IMR-90 (cell line): ENCODE results near the gene UNKL. TPM values are rescaled to one million over a fixed set of nuclear protein-coding genes. Genes with fewer than 3 reads are reported as not detected.

Experiments
- ATAC-seq: fragments of 200-7000 bp; cut with Tn5 transposase; 2 replicates; pipeline ENCODE4 v1.9.1; 2020; ENCODE audit warnings: low read depth, mild to moderate bottlenecking, moderate library complexity
- BruUV-seq: library from RNA; stranded (reverse); fragments of 400-500 nt; replicated peaks from 2 replicates; lab custom pipeline; 2021; lab: Mats Ljungman, UMichigan
- CTCF ChIA-PET: fragments of 300-600 bp; formaldehyde crosslinking; extraction: SDS; loops from one replicate; lab custom pipeline; 2021; ENCODE audit warnings: antibody characterized with exemption; lab: Yijun Ruan, JAX
- POLR2A ChIA-PET: fragments of 300-600 bp; sonication (Branson Sonifier 250); formaldehyde crosslinking; loops from one replicate; lab custom pipeline; 2022; ENCODE audit warnings: antibody characterized with exemption; ENCODE audit not compliant: unreplicated experiment; lab: Charles Lee
- DNase-seq: peaks from one replicate; pipeline ENCODE4 v3.0.0; 2013
- H2AFZ ChIP-seq: replicated peaks from 2 replicates; pipeline ENCODE3; 2013; ENCODE audit warnings: low read length, mild to moderate bottlenecking; ENCODE audit not compliant: poor library complexity
- H2AK5ac ChIP-seq: 2 replicates; pipeline ENCODE4 v1.6.1; 2013; ENCODE audit warnings: low read depth, low read length, inconsistent platforms
- H2AK9ac ChIP-seq: replicated peaks from 2 replicates; pipeline ENCODE3; 2013; ENCODE audit warnings: mild to moderate bottlenecking, low read depth, low read length, moderate library complexity; ENCODE audit not compliant: poor library complexity
- H2BK120ac ChIP-seq: 2 replicates; pipeline ENCODE4 v1.6.1; 2013; ENCODE audit warnings: low read depth, low read length, inconsistent platforms
- H2BK15ac ChIP-seq: 3 replicates; pipeline ENCODE4 v1.6.1; 2013; ENCODE audit warnings: low read depth, low read length, inconsistent platforms
- H2BK20ac ChIP-seq: 2 replicates; pipeline ENCODE4 v1.6.1; 2013; ENCODE audit warnings: low read depth, mild to moderate bottlenecking, inconsistent platforms, low read length, moderate library complexity
- H2BK5ac ChIP-seq: 2 replicates; pipeline ENCODE4 v1.6.1; 2013; ENCODE audit warnings: mild to moderate bottlenecking, low read depth, low read length, inconsistent platforms; ENCODE audit not compliant: poor library complexity, severe bottlenecking
- H3K14ac ChIP-seq: replicated peaks from 2 replicates; pipeline ENCODE4 v1.6.1; 2013; ENCODE audit warnings: low read depth, low read length, inconsistent platforms
- H3K18ac ChIP-seq: 2 replicates; pipeline ENCODE4 v1.6.1; 2013; ENCODE audit warnings: low read depth, low read length, control low read depth
- H3K23ac ChIP-seq: 2 replicates; pipeline ENCODE4 v1.6.1; 2013; ENCODE audit warnings: low read depth, low read length, inconsistent platforms
- H3K27ac ChIP-seq: 2 replicates; pipeline ENCODE4 v1.5.1; 2013; ENCODE audit warnings: mild to moderate bottlenecking, control low read depth, low read length; ENCODE audit not compliant: insufficient read depth
- H3K27me3 ChIP-seq: 2 replicates; pipeline ENCODE4 v1.6.1; 2013; ENCODE audit warnings: low read length; ENCODE audit not compliant: control insufficient read depth, insufficient read depth
- H3K36me3 ChIP-seq: 2 replicates; pipeline ENCODE4 v1.6.1; 2013; ENCODE audit warnings: low read length, mixed read lengths; ENCODE audit not compliant: control insufficient read depth, insufficient read depth
- H3K4ac ChIP-seq: 2 replicates; pipeline ENCODE4 v1.6.1; 2013; ENCODE audit warnings: low read depth, low read length, inconsistent platforms
- H3K4me1 ChIP-seq: 2 replicates; pipeline ENCODE4 v1.6.1; 2013; ENCODE audit warnings: low read length, mixed read lengths; ENCODE audit not compliant: control insufficient read depth, insufficient read depth
- H3K4me2 ChIP-seq: 2 replicates; pipeline ENCODE4 v1.6.1; 2013; ENCODE audit warnings: low read depth, mild to moderate bottlenecking, control low read depth, low read length, moderate library complexity
- H3K4me3 ChIP-seq: 2 replicates; pipeline ENCODE4 v1.5.1; 2013; ENCODE audit warnings: low read depth, mild to moderate bottlenecking, control low read depth, low read length, moderate library complexity; ENCODE audit not compliant: insufficient read depth
- H3K56ac ChIP-seq: 2 replicates; pipeline ENCODE4 v1.6.1; 2013; ENCODE audit warnings: low read length, inconsistent platforms; ENCODE audit not compliant: insufficient read depth; ENCODE audit errors: extremely low read depth
- H3K79me1 ChIP-seq, 2 experiments: 2 replicates each; pipeline ENCODE4 v1.6.1; 2013; ENCODE audit warnings: low read length in 2 of 2, inconsistent platforms in 1 of 2, low read depth in 1 of 2
- H3K9ac ChIP-seq: 2 replicates; pipeline ENCODE4 v1.6.1; 2013; ENCODE audit warnings: low read depth, low read length, control low read depth
- H3K9me1 ChIP-seq: 2 replicates; pipeline ENCODE4 v1.6.1; 2013; ENCODE audit warnings: low read length, inconsistent platforms; ENCODE audit not compliant: insufficient read depth
- H3K9me3 ChIP-seq: 2 replicates; pipeline ENCODE4 v1.6.1; 2013; ENCODE audit warnings: low read length; ENCODE audit not compliant: control insufficient read depth, insufficient read depth
- H4K20me1 ChIP-seq: 2 replicates; pipeline ENCODE4 v1.6.1; 2013; ENCODE audit warnings: low read length, inconsistent platforms; ENCODE audit not compliant: insufficient read depth
- H4K5ac ChIP-seq: 2 replicates; pipeline ENCODE4 v1.6.1; 2013; ENCODE audit warnings: mild to moderate bottlenecking, low read depth, low read length, control low read depth
- H4K8ac ChIP-seq, 2 experiments: 2 replicates each; pipeline ENCODE4 v1.6.1; 2013; ENCODE audit warnings: low read depth in 2 of 2, low read length in 2 of 2, control low read depth in 1 of 2, inconsistent platforms in 1 of 2
- H4K91ac ChIP-seq: 2 replicates; pipeline ENCODE4 v1.6.1; 2013; ENCODE audit warnings: low read depth, low read length, inconsistent platforms; ENCODE audit not compliant: insufficient read depth
- FOS ChIP-seq: fragments of 150-350 bp; IDR thresholded peaks from 2 replicates; pipeline ENCODE4 v1.6.1; 2016; ENCODE audit warnings: low read depth, low read length
- NFE2L2 ChIP-seq: fragments of 150-350 bp; IDR thresholded peaks from 2 replicates; pipeline ENCODE4 v1.6.1; 2016; ENCODE audit warnings: low read depth, mild to moderate bottlenecking, low read length
- RAD21 ChIP-seq: IDR thresholded peaks from 2 replicates; pipeline ENCODE4 v1.6.1; 2012; ENCODE audit warnings: low read length, improper control_type of control experiment
- RCOR1 ChIP-seq: IDR thresholded peaks from 2 replicates; pipeline ENCODE4 v1.6.1; 2012; ENCODE audit warnings: mild to moderate bottlenecking, low read length, improper control_type of control experiment; ENCODE audit not compliant: insufficient replicate concordance
- RFX5 ChIP-seq: IDR thresholded peaks from 2 replicates; pipeline ENCODE4 v1.8.0; 2012; ENCODE audit warnings: low read depth, mild to moderate bottlenecking, low read length, moderate library complexity
- WGBS, 2 experiments: methylation state at CpG; one replicate each; pipeline versions ENCODE4 v1.1.5 to v1.1.7; 2013; ENCODE audit warnings: missing lambda C conversion rate in 2 of 2; ENCODE audit not compliant: insufficient read length in 1 of 2; ENCODE audit errors: extremely low coverage in 2 of 2; 5-methylcytosine and 5-hydroxymethylcytosine counted together
- dilution Hi-C: fragments of 300-500 bp; cut with HindIII; formaldehyde crosslinking; loops from one replicate; pipeline ENCODE4 v1.14.3; 2018; ENCODE audit warnings: low sequenced_read_pairs; ENCODE audit not compliant: unreplicated experiment
- in situ Hi-C: fragments of 300-500 bp; cut with MboI; formaldehyde crosslinking; loops from 3 replicates; pipeline ENCODE4 v1.14.3; 2019; ENCODE audit warnings: low sequenced_read_pairs, inconsistent platforms, mixed read lengths
- intact Hi-C: fragments of 100-400 bp; cut with micrococcal nuclease; formaldehyde crosslinking; loops from 2 replicates; pipeline ENCODE4 v1.10.0; 2022
- polyA plus RNA-seq, 3 experiments: library from polyadenylated mRNA; depleted of rRNA; stranded (reverse); fragments of >200 nt; gene quantifications; 2 replicates each; pipeline ENCODE4 v1.2.3, GENCODE V29; 2012; ENCODE audit warnings: low replicate concordance in 1 of 3
- total RNA-seq: library from RNA; depleted of rRNA; stranded (reverse); fragments of >200 nt; gene quantifications from 2 replicates; pipeline ENCODE4 v1.2.3, GENCODE V29; 2012
- TF ChIP-seq, protein P1 (sequence below): fragments of 150-350 bp; IDR thresholded peaks from 2 replicates; pipeline ENCODE4 v1.6.1; 2017; ENCODE audit warnings: mild to moderate bottlenecking, antibody characterized with exemption, low read length, low read depth
- TF ChIP-seq, protein P2 (sequence below): fragments of 150-350 bp; IDR thresholded peaks from 2 replicates; pipeline ENCODE4 v1.6.1; 2016; ENCODE audit warnings: low read depth, mild to moderate bottlenecking, low read length, moderate library complexity, borderline replicate concordance

UNKL gene
- total and polyA plus RNA-seq, 2 of the 4 experiments (the other 2 are of a cell fraction), result 4.1 to 13.3 TPM

DNA sequence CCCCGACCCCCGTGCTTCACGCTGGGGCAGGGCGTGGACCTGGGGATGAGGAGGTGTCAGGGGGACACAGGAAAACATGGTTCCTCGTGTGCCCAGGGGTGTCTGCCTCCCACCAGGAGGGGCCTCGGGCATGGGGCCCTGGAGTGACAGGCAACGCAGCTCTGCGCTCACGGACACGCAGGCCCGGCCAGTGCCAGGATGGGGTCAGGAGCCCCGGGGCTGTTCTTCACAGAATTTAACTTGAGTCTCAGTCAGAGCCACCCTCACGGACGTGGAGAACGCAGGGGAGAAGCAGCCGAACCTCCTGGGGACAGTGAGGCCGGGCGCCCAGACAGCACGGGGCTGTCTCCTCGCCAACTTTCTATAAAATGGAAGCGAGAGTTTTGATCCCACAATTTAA is 16.7 kb downstream of the UNKL start:
- no peaks in the 10 kb centered on the region for H3K4me1 ChIP-seq
- H4K91ac ChIP-seq, result no peak overlapping the region
- no peak overlapping the region for H3K4ac ChIP-seq
- no TSS peak for BruUV-seq
- dilution Hi-C loops (no loop called here), intact Hi-C loops (no loop called here), in situ Hi-C loops (no loop called here)
- CTCF ChIA-PET, result no interaction called here
- POLR2A ChIA-PET, result no interaction called here
- DNase-seq (no peak), ATAC-seq (no peak)
- H3K56ac ChIP-seq, result no peak overlapping the region
- H4K8ac ChIP-seq, result no peak overlapping the region
- H3K36me3 ChIP-seq, result peaks cover 45% of the 10 kb centered on the region
- H3K9me1 ChIP-seq, result no peaks in the 10 kb centered on the region
- no peak overlapping the region for H4K5ac ChIP-seq
- TF ChIP-seq, protein P1, sequence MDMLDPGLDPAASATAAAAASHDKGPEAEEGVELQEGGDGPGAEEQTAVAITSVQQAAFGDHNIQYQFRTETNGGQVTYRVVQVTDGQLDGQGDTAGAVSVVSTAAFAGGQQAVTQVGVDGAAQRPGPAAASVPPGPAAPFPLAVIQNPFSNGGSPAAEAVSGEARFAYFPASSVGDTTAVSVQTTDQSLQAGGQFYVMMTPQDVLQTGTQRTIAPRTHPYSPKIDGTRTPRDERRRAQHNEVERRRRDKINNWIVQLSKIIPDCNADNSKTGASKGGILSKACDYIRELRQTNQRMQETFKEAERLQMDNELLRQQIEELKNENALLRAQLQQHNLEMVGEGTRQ, result no peak
- TF ChIP-seq NFE2L2 (no peak), FOS (no peak), RFX5 (no peak), RAD21 (no peak), RCOR1 (no peak)
- TF ChIP-seq, protein P2, sequence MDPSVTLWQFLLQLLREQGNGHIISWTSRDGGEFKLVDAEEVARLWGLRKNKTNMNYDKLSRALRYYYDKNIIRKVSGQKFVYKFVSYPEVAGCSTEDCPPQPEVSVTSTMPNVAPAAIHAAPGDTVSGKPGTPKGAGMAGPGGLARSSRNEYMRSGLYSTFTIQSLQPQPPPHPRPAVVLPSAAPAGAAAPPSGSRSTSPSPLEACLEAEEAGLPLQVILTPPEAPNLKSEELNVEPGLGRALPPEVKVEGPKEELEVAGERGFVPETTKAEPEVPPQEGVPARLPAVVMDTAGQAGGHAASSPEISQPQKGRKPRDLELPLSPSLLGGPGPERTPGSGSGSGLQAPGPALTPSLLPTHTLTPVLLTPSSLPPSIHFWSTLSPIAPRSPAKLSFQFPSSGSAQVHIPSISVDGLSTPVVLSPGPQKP, result no peak
- no peak overlapping the region for H2BK5ac ChIP-seq
- no peak overlapping the region for H3K9ac ChIP-seq
- H2AK9ac ChIP-seq, result no peak overlapping the region
- H4K20me1 ChIP-seq, result no peaks in the 10 kb centered on the region
- H3K14ac ChIP-seq, result no peak overlapping the region
- no peak overlapping the region for H3K4me3 ChIP-seq
- no peak overlapping the region for H2BK120ac ChIP-seq
- no peaks in the 10 kb centered on the region for H3K9me3 ChIP-seq
- no peak overlapping the region for H3K27ac ChIP-seq
- no peaks in the 10 kb centered on the region for H3K27me3 ChIP-seq
- no peak overlapping the region for H3K4me2 ChIP-seq
- no peak overlapping the region for H3K23ac ChIP-seq
- no peak overlapping the region for H2BK15ac ChIP-seq
- no peak overlapping the region for H2AFZ ChIP-seq
- H2BK20ac ChIP-seq, result no peak overlapping the region
- H3K79me1 ChIP-seq, result no peaks in the 10 kb centered on the region
- WGBS, 2 experiments, result 33% methylated on average over 1 of the region's 21 CpGs; no CpG with 5 or more reads in 1 of the 2 experiments
- H2AK5ac ChIP-seq, result no peak overlapping the region
- no peak overlapping the region for H3K18ac ChIP-seq
